GM12891 (cell line): ENCODE measurements around the gene TMEM41A.

Experiments used
- DNase-seq: peaks from one replicate; pipeline ENCODE4 v3.0.0; 2011; ENCODE audit warnings: low spot score; ENCODE audit not compliant: insufficient read length
- FAIRE-seq: peaks from 2 replicates; lab custom pipeline; 2011; peaks lifted over from hg19 to GRCh38; lab: Jason Lieb, UNC
- PAX5 ChIP-seq: IDR thresholded peaks from 2 replicates; pipeline ENCODE4 v1.6.1; 2011; ENCODE audit warnings: low read length, moderate library complexity, mild to moderate bottlenecking; ENCODE audit not compliant: insufficient read depth, severe bottlenecking
- POLR2A ChIP-seq: IDR thresholded peaks from 2 replicates; pipeline ENCODE4 v1.6.1; 2011; ENCODE audit warnings: low read depth, low read length, control low read depth
- POLR2AphosphoS5 ChIP-seq: IDR thresholded peaks from 2 replicates; pipeline ENCODE4 v1.6.1; 2011; ENCODE audit warnings: low read depth, low read length, control low read depth
- POU2F2 ChIP-seq: IDR thresholded peaks from 2 replicates; pipeline ENCODE4 v1.6.1; 2011; ENCODE audit warnings: low read depth, mild to moderate bottlenecking, control low read depth, low read length, moderate library complexity
- SPI1 ChIP-seq: IDR thresholded peaks from 2 replicates; pipeline ENCODE4 v1.6.1; 2011; ENCODE audit warnings: low read depth, low read length, control low read depth
- TAF1 ChIP-seq: IDR thresholded peaks from 2 replicates; pipeline ENCODE4 v1.6.1; 2011; ENCODE audit warnings: low read depth, low read length, control low read depth

Gene TMEM41A

GRCh38 chr3:185442031-185442430, 56.8 kb downstream of the TMEM41A start:
- TF ChIP-seq PAX5 = no peak
- no peak for TF ChIP-seq TAF1
- TF ChIP-seq POLR2AphosphoS5 = no peak
- no peak for DNase-seq
- no peak for FAIRE-seq

- TF ChIP-seq POLR2AphosphoS5 (no peak), POU2F2 (no peak), SPI1 (no peak), PAX5 (no peak), POLR2A (no peak), TAF1 (no peak)
- FAIRE-seq (no peak), DNase-seq (no peak)
Measured at GRCh38 chr3:185439745-185440466, 58.9 kb downstream of the TMEM41A start.
